ENCODE data around the gene B4GALNT3. TPM values are rescaled to one million over a fixed set of nuclear protein-coding genes. Genes with fewer than 3 reads are reported as not detected.

Gene B4GALNT3
- total and polyA plus RNA-seq, 2 of the 13 experiments (the other 11 are each of a cell fraction or from before 2014, with no cell fraction given): 3.2 to 4.4 TPM

GRCh38 chr12:544941-545635 is 85.3 kb downstream of the B4GALNT3 start (continued):
- no peak for TF ChIP-seq HMGXB3 (CRISPR knock-in tag; IDR thresholded peaks at IDR 0.05; ENCODE audit: borderline replicate concordance)
- TF ChIP-seq ASH2L (IDR thresholded peaks at IDR 0.05; ENCODE audit: insufficient read length, low read depth, low read length): no peak
- no peak for TF ChIP-seq MEF2D (CRISPR knock-in tag; IDR thresholded peaks at IDR 0.05)
- TF ChIP-seq ATF2 (CRISPR knock-in tag; IDR thresholded peaks at IDR 0.05): no peak
- TF ChIP-seq TFE3 (CRISPR knock-in tag; IDR thresholded peaks at IDR 0.05): no peak
- TF ChIP-seq ZNF558 (CRISPR knock-in tag; IDR thresholded peaks at IDR 0.05; ENCODE audit: borderline replicate concordance): no peak
- no peak for TF ChIP-seq ZNF619 (CRISPR knock-in tag; IDR thresholded peaks at IDR 0.05)
- TF ChIP-seq ZNF430 (CRISPR knock-in tag; IDR thresholded peaks at IDR 0.05): no peak
